ENCODE measurements around the gene SPC24. TPM values are rescaled to one million over a fixed set of nuclear protein-coding genes. Genes with fewer than 3 reads are reported as not detected.
"Not testable (repeated sequence)": the region's sequence is repeated elsewhere in the genome, so short reads cannot be mapped to it uniquely, and the experiment has no call there.

SPC24 gene
- total RNA-seq, 1 donor from 2014 or later: 8.3 TPM

- no peaks in the 10 kb centered on the region for H3K9me3 Mint-ChIP-seq (ENCODE audit: low read depth)
- peak overlapping the region; percentile 48 for H3K4me3 Mint-ChIP-seq (ENCODE audit: unreplicated experiment)
- H3K36me3 Mint-ChIP-seq (ENCODE audit: low read depth): peaks cover 29% of the 10 kb centered on the region
- no peak for TF ChIP-seq CTCF (IDR thresholded peaks at IDR 0.05)
- no peaks in the 10 kb centered on the region for H3K27me3 Mint-ChIP-seq (ENCODE audit: low read depth)
- DNase-seq (ENCODE audit: low spot score): no peak
- peaks cover 73% of the 10 kb centered on the region for H3K4me1 Mint-ChIP-seq (ENCODE audit: low read depth)
- peak overlapping the region; percentile 88 for H3K27ac Mint-ChIP-seq (ENCODE audit: unreplicated experiment)
Observed at GRCh38 chr19:11190501-11190900, 34.9 kb upstream of the SPC24 start.

- Mint-ChIP-seq H3K4me1 (ENCODE audit: low read depth) (peaks cover 71% of the 10 kb centered on the region), H3K4me3 (ENCODE audit: unreplicated experiment) (peak overlapping the region; percentile 32), H3K27me3 (ENCODE audit: low read depth) (no peaks in the 10 kb centered on the region), H3K27ac (ENCODE audit: unreplicated experiment) (peak overlapping the region; percentile 89), H3K36me3 (ENCODE audit: low read depth) (peaks cover 40% of the 10 kb centered on the region), H3K9me3 (ENCODE audit: low read depth) (peaks cover 5% of the 10 kb centered on the region)
- DNase-seq (ENCODE audit: low spot score): no peak
- TF ChIP-seq CTCF (IDR thresholded peaks at IDR 0.05): no peak
Observed at GRCh38 chr19:11187441-11187840, 31.9 kb upstream of the SPC24 start.

GRCh38 chr19:11182994-11183393 is 27.4 kb upstream of the SPC24 start:
- no peak for TF ChIP-seq CTCF (IDR thresholded peaks at IDR 0.05)
- no peak for DNase-seq (ENCODE audit: low spot score)
- H3K27ac Mint-ChIP-seq (ENCODE audit: unreplicated experiment): no peak overlapping the region
- H3K4me1 Mint-ChIP-seq (ENCODE audit: low read depth): peaks cover 61% of the 10 kb centered on the region
- peaks cover 46% of the 10 kb centered on the region for H3K36me3 Mint-ChIP-seq (ENCODE audit: low read depth)
- no peak overlapping the region for H3K4me3 Mint-ChIP-seq (ENCODE audit: unreplicated experiment)
- peaks cover 5% of the 10 kb centered on the region for H3K9me3 Mint-ChIP-seq (ENCODE audit: low read depth)
- no peaks in the 10 kb centered on the region for H3K27me3 Mint-ChIP-seq (ENCODE audit: low read depth)

- H3K36me3 Mint-ChIP-seq (ENCODE audit: low read depth): peaks cover 45% of the 10 kb centered on the region
Observed at GRCh38 chr19:11181488-11181887, 25.9 kb upstream of the SPC24 start.

GRCh38 chr19:11180975-11181374 is 25.4 kb upstream of the SPC24 start:
- not testable (repeated sequence) for H3K27me3 Mint-ChIP-seq (ENCODE audit: low read depth); H3K4me3 Mint-ChIP-seq (ENCODE audit: unreplicated experiment); DNase-seq (ENCODE audit: low spot score); H3K9me3 Mint-ChIP-seq (ENCODE audit: low read depth); H3K27ac Mint-ChIP-seq (ENCODE audit: unreplicated experiment)
- Mint-ChIP-seq H3K4me1 (ENCODE audit: low read depth) (peaks cover 40% of the 10 kb centered on the region), H3K36me3 (ENCODE audit: low read depth) (peaks cover 46% of the 10 kb centered on the region)

More at GRCh38 chr19:11181488-11181887, 25.9 kb upstream of the SPC24 start:
- Mint-ChIP-seq H3K9me3 (ENCODE audit: low read depth) (peaks cover 5% of the 10 kb centered on the region), H3K27ac (ENCODE audit: unreplicated experiment) (no peak overlapping the region), H3K4me3 (ENCODE audit: unreplicated experiment) (no peak overlapping the region), H3K4me1 (ENCODE audit: low read depth) (peaks cover 46% of the 10 kb centered on the region), H3K27me3 (ENCODE audit: low read depth) (no peaks in the 10 kb centered on the region)
- DNase-seq (ENCODE audit: low spot score): no peak
- TF ChIP-seq CTCF (IDR thresholded peaks at IDR 0.05): no peak

- peaks cover 5% of the 10 kb centered on the region for H3K9me3 Mint-ChIP-seq (ENCODE audit: low read depth)
- peaks cover 34% of the 10 kb centered on the region for H3K4me1 Mint-ChIP-seq (ENCODE audit: low read depth)
- H3K27ac Mint-ChIP-seq (ENCODE audit: unreplicated experiment): peak overlapping the region; percentile 15
Observed at GRCh38 chr19:11180346-11180745, 24.8 kb upstream of the SPC24 start.

More at GRCh38 chr19:11180346-11180745, 24.8 kb upstream of the SPC24 start:
- Mint-ChIP-seq H3K27me3 (ENCODE audit: low read depth) (no peaks in the 10 kb centered on the region), H3K4me3 (ENCODE audit: unreplicated experiment) (no peak overlapping the region), H3K36me3 (ENCODE audit: low read depth) (peaks cover 45% of the 10 kb centered on the region)
- TF ChIP-seq CTCF (IDR thresholded peaks at IDR 0.05): no peak
- no peak for DNase-seq (ENCODE audit: low spot score)
